Activated CD8-positive, alpha-beta T cell treated with anti-CD3 and anti-CD28 coated beads, Interleukin-2, amount 10 ng/mL, durations not matched to agents 7 days and 5 days (primary cell): Measurements from ENCODE around the gene RFWD3. TPM values are rescaled to one million over a fixed set of nuclear protein-coding genes. Genes with fewer than 3 reads are reported as not detected.
"Not testable (repeated sequence)": the region's sequence is repeated elsewhere in the genome, so short reads cannot be mapped to it uniquely, and the experiment has no call there.

Source experiments
- ATAC-seq: fragments of 150-1000 bp; cut with Tn5 transposase; one replicate; pipeline ENCODE4 v1.10.0; 2021; ENCODE audit warnings: moderate library complexity
- CTCF ChIA-PET: fragments of 350-600 bp; sonication (Branson Sonifier 250); formaldehyde crosslinking; loops from one replicate; lab custom pipeline; 2021; ENCODE audit warnings: antibody characterized with exemption; lab: Charles Lee
- POLR2A ChIA-PET: fragments of 350-600 bp; sonication (Branson Sonifier 250); formaldehyde crosslinking; loops from one replicate; lab custom pipeline; 2021; ENCODE audit warnings: antibody characterized with exemption; lab: Charles Lee
- DNase-seq: peaks from one replicate; pipeline ENCODE4 v3.0.0-alpha.2; 2020
- H3K27ac Mint-ChIP-seq: one replicate; pipeline ENCODE4 v1.8.0; 2021; ENCODE audit warnings: mild to moderate bottlenecking, mixed read lengths
- H3K27me3 Mint-ChIP-seq: one replicate; pipeline ENCODE4 v1.8.0; 2021; ENCODE audit warnings: low read depth, mixed read lengths
- H3K36me3 Mint-ChIP-seq: one replicate; pipeline ENCODE4 v1.8.0; 2021; ENCODE audit warnings: low read depth, mixed read lengths
- H3K4me1 Mint-ChIP-seq: one replicate; pipeline ENCODE4 v1.8.0; 2021; ENCODE audit warnings: low read depth, mixed read lengths
- H3K4me3 Mint-ChIP-seq: one replicate; pipeline ENCODE4 v1.8.0; 2021; ENCODE audit warnings: mild to moderate bottlenecking, mixed read lengths
- H3K9me3 Mint-ChIP-seq: one replicate; pipeline ENCODE4 v1.8.0; 2022; ENCODE audit warnings: mixed read lengths; ENCODE audit not compliant: insufficient read depth
- total RNA-seq, 2 experiments: library from RNA; stranded (reverse); gene quantifications; one replicate each; pipeline ENCODE4 v1.2.3, GENCODE V29; 2021

Gene RFWD3
- total RNA-seq, 2 experiments from 2014 or later = 119 to 120 TPM

GRCh38 chr16:74698222-74698621 is 31.5 kb upstream of the RFWD3 start:
- Mint-ChIP-seq H3K27ac (peak overlapping the region; percentile 67), H3K9me3 (no peaks in the 10 kb centered on the region), H3K4me1 (peaks cover 53% of the 10 kb centered on the region), H3K4me3 (peak overlapping the region; percentile 98), H3K36me3 (peaks cover 43% of the 10 kb centered on the region), H3K27me3 (no peaks in the 10 kb centered on the region)
- ChIA-PET POLR2A (interaction anchor here (0.7 to 8.2 kb wide), 3 partner anchors 31 to 949 kb away, joined by 3 to 91 read pairs (median 4); partner anchors contain the start of genes KARS1, RFWD3 and TERF2IP), CTCF (interaction anchor here (0.6 to 3.8 kb wide), 5 partner anchors 10 to 164 kb away, joined by 3 to 24 read pairs (median 5); partner anchors contain the start of gene RFWD3)
- ATAC-seq (no peak), DNase-seq (no peak)

DNA sequence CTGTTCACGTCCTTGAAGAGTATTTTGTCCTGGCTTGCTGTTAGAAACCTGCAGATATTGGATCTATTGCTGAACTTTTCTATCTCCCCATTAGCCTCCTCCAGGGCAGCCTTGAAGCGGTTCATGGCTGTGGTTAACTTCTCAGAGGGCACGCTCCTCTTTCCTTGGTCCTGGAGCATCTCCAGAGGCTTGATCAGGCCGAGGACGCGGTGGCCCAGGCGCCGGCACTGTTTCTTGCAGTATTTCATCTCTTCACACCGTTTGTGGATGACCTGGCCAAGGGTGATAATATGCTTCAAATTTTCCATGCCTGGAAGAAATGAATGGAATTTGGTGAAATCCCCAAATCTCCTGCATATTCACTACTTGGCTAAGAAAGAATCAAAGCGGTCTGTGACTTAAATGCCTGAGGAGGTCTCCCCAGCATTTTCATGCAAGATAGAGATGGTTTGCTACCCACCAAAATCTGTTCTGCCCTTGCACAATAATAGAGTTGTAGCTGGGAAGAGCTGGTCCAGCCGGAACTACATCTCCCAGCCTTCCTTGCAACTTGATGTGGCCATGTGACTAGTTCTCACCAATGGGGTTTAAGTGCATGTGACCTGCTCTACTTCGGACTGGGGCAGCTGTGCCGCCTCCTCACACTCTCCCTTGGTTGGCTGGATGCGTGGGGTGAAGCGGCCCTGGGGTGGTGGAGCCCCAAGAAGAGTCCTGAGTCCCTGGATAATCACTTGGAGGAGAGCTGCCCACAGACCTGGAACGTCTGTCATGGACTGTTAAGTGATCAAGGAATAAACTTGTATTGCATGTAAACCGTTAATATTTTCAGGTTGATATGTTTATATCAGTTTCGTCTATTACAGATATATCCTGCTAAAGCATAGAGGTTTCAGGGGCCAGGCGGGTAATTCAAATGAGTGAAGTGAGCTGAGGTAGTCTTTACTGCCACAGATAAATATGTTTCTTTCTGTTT is 29.1 kb upstream of the RFWD3 start:
- peaks cover 62% of the 10 kb centered on the region for H3K36me3 Mint-ChIP-seq
- peak overlapping the region; percentile 60 for H3K27ac Mint-ChIP-seq
- ATAC-seq (peak; percentile 74), DNase-seq (peak; percentile 79)
- no peaks in the 10 kb centered on the region for H3K27me3 Mint-ChIP-seq
- H3K4me3 Mint-ChIP-seq = peak overlapping the region; percentile 74
- POLR2A ChIA-PET = interaction anchor here (2.0 to 8.2 kb wide), 2 partner anchors 28 to 289 kb away, joined by 4 to 91 read pairs; partner anchors contain the start of genes RFWD3 and WDR59
- H3K9me3 Mint-ChIP-seq = no peaks in the 10 kb centered on the region
- H3K4me1 Mint-ChIP-seq = peaks cover 46% of the 10 kb centered on the region
- CTCF ChIA-PET = interaction anchor here (0.7 to 1.0 kb wide), 3 partner anchors 14 to 31 kb away, joined by 3 read pairs; no protein-coding TSS in a partner anchor

DNA sequence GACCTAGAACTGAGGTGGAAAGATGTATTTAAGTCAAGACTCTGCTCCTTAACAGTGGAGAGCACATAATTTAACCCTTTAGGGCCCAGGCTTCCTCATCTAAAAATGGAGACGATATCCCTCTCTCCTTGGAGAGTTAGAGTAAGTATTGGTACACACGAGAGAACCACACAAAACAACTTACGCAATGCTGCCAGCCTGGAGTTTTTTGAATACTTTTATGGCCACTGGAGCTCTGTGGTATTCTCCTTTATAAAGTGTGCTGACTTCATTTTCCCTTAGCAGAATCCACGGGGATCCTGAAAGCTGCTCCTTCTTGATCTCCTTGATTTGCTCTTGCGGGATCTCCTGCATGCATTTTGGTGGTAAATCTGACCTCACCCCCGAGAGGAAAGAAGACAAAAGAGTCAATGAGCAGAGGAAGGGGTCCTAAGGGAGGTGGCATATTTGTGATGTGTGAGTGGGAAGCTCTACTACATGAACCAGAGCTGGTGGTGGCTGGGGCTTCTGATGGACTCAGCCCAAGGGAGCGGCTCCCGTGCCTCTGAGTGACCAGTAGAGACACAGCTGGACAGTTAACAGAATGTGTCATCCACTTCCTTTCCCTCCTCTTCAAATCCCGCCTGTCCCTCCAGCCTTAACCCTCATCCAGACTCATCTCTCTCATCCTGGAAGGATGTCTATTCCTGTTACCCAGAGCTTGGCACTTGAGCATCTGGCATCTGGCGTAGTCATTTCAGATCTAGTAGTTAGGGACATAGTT is 24.6 kb upstream of the RFWD3 start:
- DNase-seq (no peak), ATAC-seq (no peak)
- ChIA-PET CTCF (no interaction called here), POLR2A (interaction anchor here (1.1 kb wide), 2 partner anchors 10 to 24 kb away, joined by 3 to 5 read pairs; partner anchors contain the start of gene RFWD3)
- Mint-ChIP-seq H3K4me1 (peaks cover 15% of the 10 kb centered on the region), H3K4me3 (no peak overlapping the region), H3K27ac (no peak overlapping the region), H3K27me3 (no peaks in the 10 kb centered on the region), H3K9me3 (no peaks in the 10 kb centered on the region), H3K36me3 (peaks cover 68% of the 10 kb centered on the region)

DNA sequence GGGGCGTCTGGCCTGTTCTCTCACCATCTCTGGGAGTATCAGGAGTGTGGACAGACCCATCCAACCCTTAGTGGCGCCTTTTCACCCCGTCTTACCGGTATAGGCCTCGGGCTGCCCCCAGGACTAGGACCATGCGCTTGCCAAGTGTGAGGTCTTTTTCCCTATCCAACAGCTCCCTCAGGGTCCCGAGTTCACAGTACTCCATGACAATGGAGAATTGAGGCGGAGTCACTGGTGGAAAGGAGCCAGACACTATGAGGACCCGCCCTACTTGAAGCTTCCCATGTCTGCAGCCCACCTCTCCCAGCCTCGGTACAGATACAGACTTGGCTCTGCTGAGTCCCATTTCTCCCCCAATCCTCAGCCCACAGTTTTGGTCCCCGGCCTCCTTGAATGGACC is 15.9 kb upstream of the RFWD3 start:
- ChIA-PET POLR2A (interaction anchor here (7.6 kb wide), 1 partner anchor 17 kb away, joined by 44 read pairs; the partner anchor contains the start of gene RFWD3), CTCF (no interaction called here)
- ATAC-seq (no peak), DNase-seq (no peak)
- Mint-ChIP-seq H3K27me3 (no peaks in the 10 kb centered on the region), H3K36me3 (peaks cover 46% of the 10 kb centered on the region), H3K27ac (no peak overlapping the region), H3K9me3 (no peaks in the 10 kb centered on the region), H3K4me1 (no peaks in the 10 kb centered on the region), H3K4me3 (no peak overlapping the region)

- Mint-ChIP-seq H3K4me3 (no peak overlapping the region), H3K9me3 (no peaks in the 10 kb centered on the region), H3K27ac (no peak overlapping the region), H3K4me1 (no peaks in the 10 kb centered on the region), H3K36me3 (peaks cover 43% of the 10 kb centered on the region), H3K27me3 (no peaks in the 10 kb centered on the region)
- POLR2A ChIA-PET = interaction anchor here (1.0 to 7.6 kb wide), 2 partner anchors 15 to 20 kb away, joined by 3 to 44 read pairs; partner anchors contain the start of genes MLKL and RFWD3
- CTCF ChIA-PET = interaction anchor here (0.9 kb wide), 1 partner anchor 15 kb away, joined by 3 read pairs; no protein-coding TSS in a partner anchor
- ATAC-seq (no peak), DNase-seq (no peak)
Measured at GRCh38 chr16:74680681-74681080, 14.0 kb upstream of the RFWD3 start.

GRCh38 chr16:74679983-74680382 is 13.3 kb upstream of the RFWD3 start:
- ChIA-PET POLR2A (interaction anchor here (1.0 to 7.6 kb wide), 2 partner anchors 14 to 20 kb away, joined by 3 to 44 read pairs; partner anchors contain the start of genes MLKL and RFWD3), CTCF (no interaction called here)
- no peak for ATAC-seq
- Mint-ChIP-seq H3K27me3 (no peaks in the 10 kb centered on the region), H3K4me1 (no peaks in the 10 kb centered on the region), H3K27ac (no peak overlapping the region), H3K4me3 (no peak overlapping the region), H3K9me3 (no peaks in the 10 kb centered on the region), H3K36me3 (peaks cover 43% of the 10 kb centered on the region)
- DNase-seq = no peak

GRCh38 chr16:74677868-74678267 is 11.2 kb upstream of the RFWD3 start:
- CTCF ChIA-PET = interaction anchor here (0.8 kb wide), 1 partner anchor 26 kb away, joined by 3 read pairs; no protein-coding TSS in a partner anchor

DNA sequence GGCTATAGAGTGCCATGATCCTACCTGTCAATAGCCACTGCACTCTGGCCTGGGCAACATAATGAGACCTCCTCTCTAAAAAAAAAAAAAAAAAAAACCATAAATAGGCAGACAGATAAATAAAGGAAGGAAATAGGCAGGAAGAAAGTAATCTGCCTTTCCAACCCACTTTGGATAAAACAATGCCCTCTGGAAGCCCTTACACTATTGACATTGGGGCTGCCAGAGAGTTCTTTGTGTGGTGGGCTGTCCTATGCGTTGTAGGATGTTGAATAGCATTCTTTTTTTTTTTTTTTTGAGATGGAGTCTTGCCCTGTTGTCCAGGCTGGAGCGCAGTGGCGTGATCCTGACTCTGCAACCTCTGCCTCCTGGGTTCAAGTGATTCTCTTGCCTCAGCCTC is 7.2 kb upstream of the RFWD3 start:
- CTCF ChIA-PET = no interaction called here
- DNase-seq (no peak), ATAC-seq (no peak)
- Mint-ChIP-seq H3K9me3 (no peaks in the 10 kb centered on the region), H3K36me3 (peaks cover 43% of the 10 kb centered on the region), H3K4me1 (no peaks in the 10 kb centered on the region), H3K27me3 (no peaks in the 10 kb centered on the region), H3K27ac (no peak overlapping the region), H3K4me3 (no peak overlapping the region)
- POLR2A ChIA-PET = interaction anchor here (0.6 kb wide), 1 partner anchor 797 kb away, joined by 3 read pairs; no protein-coding TSS in a partner anchor

More at GRCh38 chr16:74677868-74678267, 11.2 kb upstream of the RFWD3 start:
- Mint-ChIP-seq H3K4me3 (no peak overlapping the region), H3K4me1 (no peaks in the 10 kb centered on the region), H3K9me3 (no peaks in the 10 kb centered on the region), H3K27ac (no peak overlapping the region), H3K27me3 (no peaks in the 10 kb centered on the region), H3K36me3 (peaks cover 45% of the 10 kb centered on the region)
- no peak for DNase-seq
- POLR2A ChIA-PET = interaction anchor here (7.6 kb wide), 1 partner anchor 12 kb away, joined by 44 read pairs; the partner anchor contains the start of gene RFWD3
- ATAC-seq = no peak

GRCh38 chr16:74668877-74669276 is 2.2 kb upstream of the RFWD3 start:
- ChIA-PET CTCF (interaction anchor here (1.8 to 2.8 kb wide), 2 partner anchors 17 to 31 kb away, joined by 5 to 24 read pairs; partner anchors contain the start of gene MLKL), POLR2A (interaction anchor here (1.3 to 6.9 kb wide), 5 partner anchors 11 to 62 kb away, joined by 4 to 91 read pairs (median 28); partner anchors contain the start of genes GLG1 and MLKL)
- H3K36me3 Mint-ChIP-seq = peaks cover 47% of the 10 kb centered on the region
- not testable (repeated sequence) for ATAC-seq, H3K27ac Mint-ChIP-seq, DNase-seq, H3K9me3 Mint-ChIP-seq, H3K4me3 Mint-ChIP-seq, H3K27me3 Mint-ChIP-seq
- H3K4me1 Mint-ChIP-seq = peaks cover 28% of the 10 kb centered on the region

DNA sequence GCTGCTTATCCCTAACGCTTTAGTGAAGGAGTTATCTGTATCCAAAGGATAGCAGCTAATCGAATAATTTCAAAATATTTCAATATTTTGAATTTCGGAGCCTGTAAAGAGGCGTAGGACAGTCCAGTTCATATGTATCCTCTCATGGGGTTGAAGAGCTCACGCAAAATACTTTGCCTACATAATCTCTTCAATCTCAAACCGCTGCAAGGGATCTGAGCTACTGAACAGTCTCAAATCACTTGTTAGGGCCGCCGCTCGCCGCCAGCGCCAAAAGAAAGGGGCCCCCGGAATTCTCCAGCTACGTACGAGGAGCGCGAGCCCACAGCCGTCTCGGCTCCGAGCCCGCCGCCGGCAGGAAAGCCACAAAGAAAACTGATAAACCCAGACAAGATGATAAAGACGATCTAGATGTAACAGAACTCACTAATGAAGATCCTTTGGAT is 601 bp upstream of the RFWD3 start:
- peaks cover 51% of the 10 kb centered on the region for H3K36me3 Mint-ChIP-seq
- POLR2A ChIA-PET = interaction anchor here (0.5 to 6.9 kb wide), 24 partner anchors 8 to 574 kb away, joined by 3 to 91 read pairs (median 5); partner anchors contain the start of genes GLG1, MLKL and PSMD7
- H3K4me1 Mint-ChIP-seq = peaks cover 43% of the 10 kb centered on the region
- H3K27me3 Mint-ChIP-seq = no peaks in the 10 kb centered on the region
- ATAC-seq (peak; percentile 25), DNase-seq (peak; percentile 56)
- H3K27ac Mint-ChIP-seq = peak overlapping the region; percentile 97
- CTCF ChIA-PET = interaction anchor here (0.9 to 4.6 kb wide), 5 partner anchors 14 to 444 kb away, joined by 3 to 25 read pairs (median 3); partner anchors contain the start of gene MLKL
- H3K9me3 Mint-ChIP-seq = peaks cover 8% of the 10 kb centered on the region
- peak overlapping the region; percentile 93 for H3K4me3 Mint-ChIP-seq
